Measurements from ENCODE around the gene COQ8B.

The COQ8B gene

GRCh38 chr19:40690050-40690692, 26.5 kb downstream of the COQ8B start, which contains the start of gene NUMBL:
Gene NUMBL, minus strand, starts transcription at chr19:40690651. Its CDS starts 168 bp downstream, at chr19:40690483.
- no peak for FAIRE-seq

- FAIRE-seq, result no peak
Observed at GRCh38 chr19:40689339-40690049, 27.2 kb downstream of the COQ8B start.

- FAIRE-seq, result no peak
Observed at GRCh38 chr19:40688987-40689338, 27.7 kb downstream of the COQ8B start.

GRCh38 chr19:40688309-40688708, 28.4 kb downstream of the COQ8B start:
- FAIRE-seq, result no peak

GRCh38 chr19:40687525-40688016, 29.1 kb downstream of the COQ8B start:
- no peak for FAIRE-seq

- FAIRE-seq, result no peak
Observed at GRCh38 chr19:40686882-40687524, 29.7 kb downstream of the COQ8B start.

- no peak for FAIRE-seq
Observed at GRCh38 chr19:40685563-40685962, 31.1 kb downstream of the COQ8B start.

- no peak for FAIRE-seq
Observed at GRCh38 chr19:40685016-40685526, 31.6 kb downstream of the COQ8B start.

- no peak for FAIRE-seq
Observed at GRCh38 chr19:40684280-40684679, 32.4 kb downstream of the COQ8B start.

- FAIRE-seq, result no peak
Observed at GRCh38 chr19:40683437-40683836, 33.2 kb downstream of the COQ8B start.

GRCh38 chr19:40682431-40682964, 34.2 kb downstream of the COQ8B start:
- FAIRE-seq, result no peak

GRCh38 chr19:40681039-40681438, 35.6 kb downstream of the COQ8B start:
- no peak for FAIRE-seq

GRCh38 chr19:40677156-40677555, 39.5 kb downstream of the COQ8B start:
- no peak for FAIRE-seq

GRCh38 chr19:40674291-40674690, 42.4 kb downstream of the COQ8B start:
- FAIRE-seq, result no peak

GRCh38 chr19:40673397-40673796, 43.3 kb downstream of the COQ8B start:
- FAIRE-seq, result no peak

- no peak for FAIRE-seq
Observed at GRCh38 chr19:40672573-40673299, 44.0 kb downstream of the COQ8B start.

- FAIRE-seq, result no peak
Observed at GRCh38 chr19:40672038-40672437, 44.6 kb downstream of the COQ8B start.

- no peak for FAIRE-seq
Observed at GRCh38 chr19:40671404-40671803, 45.3 kb downstream of the COQ8B start.

GRCh38 chr19:40668991-40669614, 47.6 kb downstream of the COQ8B start:
- FAIRE-seq, result no peak

- FAIRE-seq, result no peak
Observed at GRCh38 chr19:40667602-40668001, 49.1 kb downstream of the COQ8B start.

- FAIRE-seq, result no peak
Observed at GRCh38 chr19:40666803-40667438, 49.8 kb downstream of the COQ8B start.

Measured in colon (tissue), 2 donors.